GM12878 (cell line): ENCODE results near the gene MAML2. TPM values are rescaled to one million over a fixed set of nuclear protein-coding genes. Genes with fewer than 3 reads are reported as not detected.

Source experiments
- ATAC-seq: fragments of 200-7000 bp; cut with Tn5 transposase; 3 replicates; pipeline ENCODE4 v1.9.1; 2020; ENCODE audit warnings: mild to moderate bottlenecking, moderate library complexity
- BruUV-seq: library from RNA; stranded (reverse); fragments of 400-500 nt; replicated peaks from 2 replicates; lab custom pipeline; 2021; lab: Mats Ljungman, UMichigan
- CTCF ChIA-PET: fragments of 300-600 bp; sonication (Branson Sonifier 250); formaldehyde crosslinking; extraction: SDS; loops from one replicate; lab custom pipeline; 2021; ENCODE audit warnings: inconsistent platforms; lab: Yijun Ruan, JAX
- POLR2A ChIA-PET: fragments of 350-600 bp; formaldehyde crosslinking; extraction: SDS; loops from one replicate; lab custom pipeline; 2021; ENCODE audit warnings: inconsistent platforms; lab: Charles Lee
- RAD21 ChIA-PET: fragments of 300-600 bp; sonication (Branson Sonifier 250); formaldehyde crosslinking; loops from one replicate; lab custom pipeline; 2023; ENCODE audit warnings: antibody characterized with exemption; ENCODE audit not compliant: unreplicated experiment; lab: Charles Lee
- SMC1A ChIA-PET: fragments of 300-600 bp; sonication (Branson Sonifier 250); formaldehyde crosslinking; loops from one replicate; lab custom pipeline; 2023; ENCODE audit not compliant: unreplicated experiment, uncharacterized antibody; lab: Charles Lee
- DNase-seq: peaks from one replicate; pipeline ENCODE4 v3.0.0-alpha.2; 2011; ENCODE audit warnings: low read depth, low spot score
- FAIRE-seq: peaks from 3 replicates; lab custom pipeline; 2011; peaks lifted over from hg19 to GRCh38; lab: Jason Lieb, UNC
- H2AFZ ChIP-seq: 2 replicates; pipeline ENCODE4 v1.6.0; 2011; ENCODE audit warnings: low read depth, low read length, control low read depth; ENCODE audit not compliant: control insufficient read depth
- H3K27ac ChIP-seq: 2 replicates; pipeline ENCODE4 v1.5.1; 2011; ENCODE audit warnings: control low read depth; ENCODE audit not compliant: control insufficient read depth, insufficient read depth
- H3K27me3 ChIP-seq, 2 experiments: replicated peaks in 1 of 2; 2 replicates each; pipeline versions ENCODE4 v1.6.0 to v1.6.1; 2011; ENCODE audit warnings: low read length in 1 of 2; ENCODE audit not compliant: control insufficient read depth in 2 of 2, insufficient read depth in 2 of 2
- H3K36me3 ChIP-seq, 2 experiments: 2 replicates each; pipeline ENCODE4 v1.5.1; 2011; ENCODE audit warnings: low read length in 1 of 2; ENCODE audit not compliant: control insufficient read depth in 2 of 2, insufficient read depth in 2 of 2
- H3K4me1 ChIP-seq: 2 replicates; pipeline ENCODE4 v1.6.1; 2011; ENCODE audit warnings: mild to moderate bottlenecking, low read length, moderate library complexity, mixed read lengths; ENCODE audit not compliant: control insufficient read depth, insufficient read depth
- H3K4me2 ChIP-seq: 2 replicates; pipeline ENCODE4 v1.6.0; 2011; ENCODE audit warnings: control low read depth; ENCODE audit not compliant: control insufficient read depth, insufficient read depth
- H3K4me3 ChIP-seq: fragments of 200-600 bp; sonication (generic); 2 replicates; pipeline ENCODE4 v1.5.1; 2016
- H3K79me2 ChIP-seq: 2 replicates; pipeline ENCODE4 v1.6.0; 2011; ENCODE audit warnings: low read length; ENCODE audit not compliant: control insufficient read depth, insufficient read depth
- H3K9ac ChIP-seq: 2 replicates; pipeline ENCODE4 v1.8.0; 2011; ENCODE audit warnings: low read length, control low read depth, mixed read lengths; ENCODE audit not compliant: control insufficient read depth, insufficient read depth
- H3K9me3 ChIP-seq: replicated peaks from 3 replicates; pipeline ENCODE4 v1.5.1; 2011; ENCODE audit warnings: mild to moderate bottlenecking, low read length; ENCODE audit not compliant: control insufficient read depth, insufficient read depth
- H4K20me1 ChIP-seq: 2 replicates; pipeline ENCODE4 v1.6.0; 2011; ENCODE audit not compliant: control insufficient read depth, insufficient read depth
- BCL11A ChIP-seq: IDR thresholded peaks from 2 replicates; pipeline ENCODE4 v1.6.1; 2011; ENCODE audit warnings: low read depth, low read length
- CBFB ChIP-seq: IDR thresholded peaks from 2 replicates; pipeline ENCODE4 v1.6.1; 2016; ENCODE audit warnings: antibody characterized with exemption, low read depth
- IKZF1 ChIP-seq: fragments of 450-650 bp; conservative IDR thresholded peaks from 2 replicates; pipeline ENCODE4 v1.6.1; 2017; ENCODE audit warnings: antibody characterized with exemption, mild to moderate bottlenecking
- STAT3 ChIP-seq: IDR thresholded peaks from 2 replicates; pipeline ENCODE4 v1.6.1; 2011; ENCODE audit warnings: low read depth, low read length, improper control_type of control experiment
- ZNF207 ChIP-seq: fragments of 450-650 bp; IDR thresholded peaks from 2 replicates; pipeline ENCODE4 v1.6.1; 2014; ENCODE audit warnings: antibody characterized with exemption, mild to moderate bottlenecking, borderline replicate concordance
- ZNF24 ChIP-seq: fragments of 450-650 bp; IDR thresholded peaks from 2 replicates; pipeline ENCODE4 v1.6.1; 2017; ENCODE audit warnings: antibody characterized with exemption, mild to moderate bottlenecking
- WGBS: methylation state at CpG from one replicate; pipeline ENCODE4 v1.1.6; 2016; ENCODE audit warnings: low lambda C conversion rate; ENCODE audit not compliant: insufficient replicate concordance, insufficient coverage; ENCODE audit errors: missing lambda C conversion rate; 5-methylcytosine and 5-hydroxymethylcytosine counted together
- in situ Hi-C: fragments of 300-500 bp; cut with MboI; formaldehyde crosslinking; loops from 9 replicates; pipeline ENCODE4 v1.14.3; 2018; ENCODE audit warnings: mixed read lengths
- intact Hi-C: fragments of 100-400 bp; cut with micrococcal nuclease; formaldehyde crosslinking; loops from one replicate; pipeline ENCODE4 v1.14.2; 2022; ENCODE audit not compliant: unreplicated experiment
- polyA plus RNA-seq, 11 experiments: library from polyadenylated mRNA; depleted of rRNA in 4 of 11; unstranded in 6 of 11; stranded (reverse) in 5 of 11; fragments of >200 nt; fragmentation: Nextera tagmentation in 4 of 11; fragmentation: Illumina TruSeq in 1 of 11; extraction: Ambion mirVana in 4 of 11; extraction: Trizol in 1 of 11; gene quantifications; 1 replicate in 1 of 11; 2 replicates in 10 of 11; pipeline versions ENCODE4 v1.2.1 to v1.2.3, GENCODE V29; 2011 to 2016; ENCODE audit warnings: inconsistent platforms in 2 of 11, missing spikeins in 2 of 11, low read depth in 1 of 11
- total RNA-seq, 4 experiments: library from RNA; depleted of rRNA in 3 of 4; stranded (reverse); fragments of >200 nt in 3 of 4; fragmentation: Illumina TruSeq in 1 of 4; extraction: Trizol in 1 of 4; gene quantifications; 2 replicates each; pipeline versions ENCODE4 v1.2.1 to v1.2.3, GENCODE V29; 2013 to 2021
- TF ChIP-seq, protein P1 (sequence below): fragments of 450-650 bp; IDR thresholded peaks from 2 replicates; pipeline ENCODE4 v1.6.1; 2018; ENCODE audit warnings: mild to moderate bottlenecking, low read depth, moderate library complexity; ENCODE audit not compliant: partially characterized antibody
- TF ChIP-seq, protein P2 (sequence below): IDR thresholded peaks from 2 replicates; pipeline ENCODE4 v1.6.1; 2012; ENCODE audit warnings: low read length, inconsistent platforms
- TF ChIP-seq, protein P3 (sequence below): IDR thresholded peaks from 2 replicates; pipeline ENCODE4 v1.6.1; 2011; ENCODE audit warnings: borderline replicate concordance, low read depth, mild to moderate bottlenecking, moderate library complexity, mixed read lengths, low read length; ENCODE audit not compliant: insufficient read depth; ENCODE audit errors: extremely low read length

MAML2 gene
- total and polyA plus RNA-seq, 10 of the 15 experiments (the other 5 are each of a cell fraction or from before 2014, with no cell fraction given), result 2.5 to 15.1 (median 12.0) TPM

DNA sequence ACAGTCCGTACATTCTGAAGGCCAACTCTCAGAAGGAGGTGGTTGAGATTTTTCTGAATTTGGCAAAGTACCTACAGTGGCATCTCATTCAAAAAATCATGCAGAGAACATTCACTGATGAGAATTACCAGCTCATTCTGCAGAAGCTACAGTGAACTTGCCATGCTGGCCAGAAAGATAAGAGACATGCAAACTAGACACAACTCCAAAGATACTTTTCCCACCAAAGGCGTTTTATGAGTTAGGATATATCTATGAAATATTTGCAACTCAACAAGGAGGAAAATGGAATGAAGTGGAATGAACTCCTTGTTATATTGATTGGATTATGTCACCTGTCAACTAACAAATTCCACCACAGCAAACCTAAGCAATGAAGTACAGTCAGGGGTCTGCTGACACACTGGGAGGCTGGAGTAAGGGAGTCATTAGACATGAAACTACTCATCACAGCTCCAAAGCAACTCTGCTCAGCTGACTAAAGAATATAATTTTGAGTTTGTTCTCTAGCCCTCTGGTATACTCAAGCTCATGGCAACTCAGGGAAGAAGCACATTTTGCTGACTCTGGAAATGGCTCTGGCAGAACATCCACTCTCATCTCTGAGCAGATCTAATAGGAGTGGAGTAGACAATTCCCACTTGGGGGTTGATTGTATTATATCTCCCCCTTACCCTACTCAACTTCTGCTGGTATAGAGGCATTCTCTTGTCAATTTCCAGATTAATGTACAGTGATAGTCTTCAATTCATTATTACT is 22.9 kb downstream of the MAML2 start:
- SMC1A ChIA-PET, result interaction anchor here (0.7 to 3.1 kb wide), 9 partner anchors 8 to 140 kb away, joined by 3 to 15 read pairs (median 5); partner anchors contain the start of gene MAML2
- no peaks in the 10 kb centered on the region; the same call in 1 of the 2 replicates for H4K20me1 ChIP-seq
- peaks cover 0 to 2% of the 10 kb centered on the region in 2 experiments; a peak in 2 of 4 replicates for H3K36me3 ChIP-seq
- TF ChIP-seq CBFB, result no peak
- no peak for TF ChIP-seq BCL11A
- TF ChIP-seq STAT3, result no peak
- no peak for TF ChIP-seq ZNF207
- TF ChIP-seq, protein P1, sequence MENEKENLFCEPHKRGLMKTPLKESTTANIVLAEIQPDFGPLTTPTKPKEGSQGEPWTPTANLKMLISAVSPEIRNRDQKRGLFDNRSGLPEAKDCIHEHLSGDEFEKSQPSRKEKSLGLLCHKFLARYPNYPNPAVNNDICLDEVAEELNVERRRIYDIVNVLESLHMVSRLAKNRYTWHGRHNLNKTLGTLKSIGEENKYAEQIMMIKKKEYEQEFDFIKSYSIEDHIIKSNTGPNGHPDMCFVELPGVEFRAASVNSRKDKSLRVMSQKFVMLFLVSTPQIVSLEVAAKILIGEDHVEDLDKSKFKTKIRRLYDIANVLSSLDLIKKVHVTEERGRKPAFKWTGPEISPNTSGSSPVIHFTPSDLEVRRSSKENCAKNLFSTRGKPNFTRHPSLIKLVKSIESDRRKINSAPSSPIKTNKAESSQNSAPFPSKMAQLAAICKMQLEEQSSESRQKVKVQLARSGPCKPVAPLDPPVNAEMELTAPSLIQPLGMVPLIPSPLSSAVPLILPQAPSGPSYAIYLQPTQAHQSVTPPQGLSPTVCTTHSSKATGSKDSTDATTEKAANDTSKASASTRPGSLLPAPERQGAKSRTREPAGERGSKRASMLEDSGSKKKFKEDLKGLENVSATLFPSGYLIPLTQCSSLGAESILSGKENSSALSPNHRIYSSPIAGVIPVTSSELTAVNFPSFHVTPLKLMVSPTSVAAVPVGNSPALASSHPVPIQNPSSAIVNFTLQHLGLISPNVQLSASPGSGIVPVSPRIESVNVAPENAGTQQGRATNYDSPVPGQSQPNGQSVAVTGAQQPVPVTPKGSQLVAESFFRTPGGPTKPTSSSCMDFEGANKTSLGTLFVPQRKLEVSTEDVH, result no peak
- TF ChIP-seq, protein P2, sequence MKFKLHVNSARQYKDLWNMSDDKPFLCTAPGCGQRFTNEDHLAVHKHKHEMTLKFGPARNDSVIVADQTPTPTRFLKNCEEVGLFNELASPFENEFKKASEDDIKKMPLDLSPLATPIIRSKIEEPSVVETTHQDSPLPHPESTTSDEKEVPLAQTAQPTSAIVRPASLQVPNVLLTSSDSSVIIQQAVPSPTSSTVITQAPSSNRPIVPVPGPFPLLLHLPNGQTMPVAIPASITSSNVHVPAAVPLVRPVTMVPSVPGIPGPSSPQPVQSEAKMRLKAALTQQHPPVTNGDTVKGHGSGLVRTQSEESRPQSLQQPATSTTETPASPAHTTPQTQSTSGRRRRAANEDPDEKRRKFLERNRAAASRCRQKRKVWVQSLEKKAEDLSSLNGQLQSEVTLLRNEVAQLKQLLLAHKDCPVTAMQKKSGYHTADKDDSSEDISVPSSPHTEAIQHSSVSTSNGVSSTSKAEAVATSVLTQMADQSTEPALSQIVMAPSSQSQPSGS, result no peak
- TF ChIP-seq ZNF24, result no peak
- TF ChIP-seq, protein P3, sequence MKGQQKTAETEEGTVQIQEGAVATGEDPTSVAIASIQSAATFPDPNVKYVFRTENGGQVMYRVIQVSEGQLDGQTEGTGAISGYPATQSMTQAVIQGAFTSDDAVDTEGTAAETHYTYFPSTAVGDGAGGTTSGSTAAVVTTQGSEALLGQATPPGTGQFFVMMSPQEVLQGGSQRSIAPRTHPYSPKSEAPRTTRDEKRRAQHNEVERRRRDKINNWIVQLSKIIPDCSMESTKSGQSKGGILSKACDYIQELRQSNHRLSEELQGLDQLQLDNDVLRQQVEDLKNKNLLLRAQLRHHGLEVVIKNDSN, result no peak
- no peak for TF ChIP-seq IKZF1
- WGBS, result 87% methylated on average over 2 of the region's 2 CpGs
- POLR2A ChIA-PET, result no interaction called here
- no peaks in the 10 kb centered on the region for H3K27me3 ChIP-seq
- CTCF ChIA-PET, result interaction anchor here (1.3 to 1.9 kb wide), 2 partner anchors 12 to 23 kb away, joined by 5 to 7 read pairs; partner anchors contain the start of gene MAML2
- no peak overlapping the region for H3K9ac ChIP-seq
- H3K4me1 ChIP-seq, result peaks cover 12% of the 10 kb centered on the region; the same call in 1 of the 2 replicates
- ATAC-seq (no peak), FAIRE-seq (no peak), DNase-seq (no peak)
- in situ Hi-C loops, result no loop called here
- no peak overlapping the region for H3K4me2 ChIP-seq
- no peaks in the 10 kb centered on the region for H3K9me3 ChIP-seq
- intact Hi-C loops, result no loop called here
- H3K4me3 ChIP-seq, result no peak overlapping the region
- H3K79me2 ChIP-seq, result peaks cover 72% of the 10 kb centered on the region
- no peak overlapping the region for H2AFZ ChIP-seq
- no peak overlapping the region for H3K27ac ChIP-seq
- RAD21 ChIA-PET, result interaction anchor here (1.2 to 1.4 kb wide), 2 partner anchors 15 to 23 kb away, joined by 4 read pairs; partner anchors contain the start of gene MAML2
- BruUV-seq, result no TSS peak
